Measurements from ENCODE around the gene PABPN1L. TPM values are rescaled to one million over a fixed set of nuclear protein-coding genes. Genes with fewer than 3 reads are reported as not detected.

PABPN1L gene
- total RNA-seq, 4 donors from 2014 or later: not detected

DNA sequence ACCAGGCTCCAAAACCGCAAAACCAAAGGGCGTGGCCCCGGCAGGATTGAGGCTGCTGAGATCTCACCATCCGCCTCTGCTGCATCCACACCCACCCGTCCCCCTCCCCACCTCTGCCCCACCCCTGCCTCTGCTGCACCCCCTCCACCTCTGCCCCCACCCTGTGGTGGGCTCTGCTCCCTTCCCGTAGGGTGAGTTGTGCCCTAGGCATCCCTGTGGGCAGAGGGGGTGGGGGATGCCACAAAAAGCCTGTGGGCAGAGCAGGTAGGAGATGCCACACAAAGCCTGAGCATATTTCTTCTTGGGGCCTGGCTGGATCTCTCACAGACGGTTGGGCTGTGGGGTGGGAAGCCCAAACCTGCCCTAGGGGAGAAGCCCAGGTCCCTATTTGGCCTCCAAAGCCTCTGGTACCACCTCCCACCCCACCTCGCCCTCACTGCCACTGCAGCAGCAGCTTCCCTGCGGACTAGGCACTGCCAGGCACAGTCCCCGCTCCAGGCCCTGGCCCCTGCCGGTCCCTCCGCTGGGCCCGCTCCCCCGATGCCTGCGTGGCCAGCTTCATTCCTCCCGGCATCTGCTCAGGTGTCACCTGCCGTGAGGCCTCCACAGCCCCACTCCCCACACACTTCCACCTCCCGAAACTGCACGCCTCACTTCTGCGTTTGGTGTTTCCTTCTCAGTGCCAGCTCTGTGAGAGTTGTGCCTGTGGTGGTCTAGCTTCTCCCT, 11.3 kb upstream of the PABPN1L start:
- WGBS, 2 donors: 89 to 94% methylated on average over 12 to 14 of the region's 20 CpGs
- Histone ChIP-seq H3K4me3 (no peak overlapping the region), H3K4me1 (peaks cover 17 to 41% (median 17%) of the 10 kb centered on the region in 3 donors), H3K9me3 (no peaks in the 10 kb centered on the region), H3K27me3 (peaks cover 0 to 39% (median 0%) of the 10 kb centered on the region in 4 donors), H3K27ac (no peak overlapping the region), H3K36me3 (peaks cover 0 to 41% (median 5%) of the 10 kb centered on the region in 3 donors)
- TF ChIP-seq, protein P1, sequence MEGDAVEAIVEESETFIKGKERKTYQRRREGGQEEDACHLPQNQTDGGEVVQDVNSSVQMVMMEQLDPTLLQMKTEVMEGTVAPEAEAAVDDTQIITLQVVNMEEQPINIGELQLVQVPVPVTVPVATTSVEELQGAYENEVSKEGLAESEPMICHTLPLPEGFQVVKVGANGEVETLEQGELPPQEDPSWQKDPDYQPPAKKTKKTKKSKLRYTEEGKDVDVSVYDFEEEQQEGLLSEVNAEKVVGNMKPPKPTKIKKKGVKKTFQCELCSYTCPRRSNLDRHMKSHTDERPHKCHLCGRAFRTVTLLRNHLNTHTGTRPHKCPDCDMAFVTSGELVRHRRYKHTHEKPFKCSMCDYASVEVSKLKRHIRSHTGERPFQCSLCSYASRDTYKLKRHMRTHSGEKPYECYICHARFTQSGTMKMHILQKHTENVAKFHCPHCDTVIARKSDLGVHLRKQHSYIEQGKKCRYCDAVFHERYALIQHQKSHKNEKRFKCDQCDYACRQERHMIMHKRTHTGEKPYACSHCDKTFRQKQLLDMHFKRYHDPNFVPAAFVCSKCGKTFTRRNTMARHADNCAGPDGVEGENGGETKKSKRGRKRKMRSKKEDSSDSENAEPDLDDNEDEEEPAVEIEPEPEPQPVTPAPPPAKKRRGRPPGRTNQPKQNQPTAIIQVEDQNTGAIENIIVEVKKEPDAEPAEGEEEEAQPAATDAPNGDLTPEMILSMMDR (IDR thresholded peaks at IDR 0.05): no peak
- no peak for TF ChIP-seq POLR2A (IDR thresholded peaks at IDR 0.05)
- intact Hi-C loops (cut with DNase I): no loop called here
- no peak for DNase-seq

DNA sequence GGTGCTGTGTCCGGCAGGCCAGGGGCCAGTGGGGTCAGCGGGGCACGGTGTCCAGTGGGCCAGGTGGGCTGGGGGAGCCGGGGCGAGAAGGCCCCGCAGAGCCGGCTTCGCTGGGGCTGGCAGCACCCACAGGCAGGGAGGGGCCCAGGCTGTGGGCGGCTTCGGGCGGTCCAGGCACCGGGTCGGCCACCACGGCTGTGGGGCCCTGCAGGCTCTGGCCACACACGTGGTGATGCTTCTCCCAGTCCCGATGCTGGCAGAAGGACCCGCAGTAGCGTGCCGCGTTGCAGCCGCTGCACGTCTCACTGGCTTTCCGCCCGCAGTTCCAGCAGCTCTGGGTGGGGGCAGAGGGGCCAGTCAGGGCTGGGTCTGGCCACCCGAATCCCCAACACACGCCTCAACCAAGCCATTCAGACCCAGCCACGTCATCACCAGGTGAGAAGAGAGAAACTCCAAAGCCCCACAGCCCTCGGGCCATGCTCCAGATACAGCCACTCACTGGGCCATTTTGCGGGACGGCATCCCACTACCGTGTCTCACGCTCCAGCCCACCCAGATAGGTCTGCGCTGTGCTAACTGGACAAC, 10.6 kb upstream of the PABPN1L start:
- DNase-seq: no peak
- intact Hi-C loops (cut with DNase I): no loop called here
- 68 to 79% methylated on average over 13 to 23 of the region's 33 CpGs for WGBS, 2 donors

DNA sequence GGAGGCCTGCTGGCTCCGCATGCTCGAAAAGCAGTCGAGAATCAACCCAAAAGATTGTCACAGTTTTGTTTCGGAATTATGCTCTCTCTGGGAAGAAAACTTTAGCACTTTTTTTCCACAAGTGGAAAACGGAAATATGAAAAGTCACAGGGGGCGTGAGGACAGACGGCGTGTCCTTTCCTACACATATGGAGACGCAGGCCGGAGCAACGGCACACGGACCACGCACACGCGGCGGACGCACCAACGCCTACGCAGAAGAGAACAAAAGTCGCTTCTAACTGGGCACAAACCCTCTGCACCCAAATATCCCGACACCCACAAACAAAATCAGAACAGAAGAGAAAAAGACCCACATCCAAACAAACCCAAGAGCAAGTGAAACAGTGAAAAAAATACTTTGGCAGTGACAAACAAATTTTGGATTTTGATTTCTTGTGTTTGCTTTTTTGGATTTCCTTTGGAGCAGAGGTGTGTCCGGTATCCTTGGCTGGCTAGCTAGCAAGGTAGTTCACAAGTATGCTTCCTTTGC, 9.3 kb upstream of the PABPN1L start:
- Histone ChIP-seq H3K4me3 (no peak overlapping the region), H3K27ac (no peak overlapping the region), H3K36me3 (peaks cover 0 to 32% (median 5%) of the 10 kb centered on the region in 3 donors), H3K4me1 (peaks cover 5 to 29% (median 8%) of the 10 kb centered on the region in 3 donors), H3K27me3 (peaks cover 0 to 45% (median 0%) of the 10 kb centered on the region in 4 donors), H3K9me3 (no peaks in the 10 kb centered on the region)
- intact Hi-C loops (cut with DNase I): no loop called here
- TF ChIP-seq POLR2A (IDR thresholded peaks at IDR 0.05): no peak
- TF ChIP-seq, protein P1 (IDR thresholded peaks at IDR 0.05): no peak
- WGBS, 2 donors: 92% methylated on average over 22 of the region's 22 CpGs
- DNase-seq: no peak

More for the DNA sequence above, 10.6 kb upstream of the PABPN1L start:
- H3K9me3 ChIP-seq: no peaks in the 10 kb centered on the region
- peaks cover 0 to 37% (median 5%) of the 10 kb centered on the region in 3 donors for H3K36me3 ChIP-seq
- H3K4me3 ChIP-seq: no peak overlapping the region
- peaks cover 16 to 34% (median 17%) of the 10 kb centered on the region in 3 donors for H3K4me1 ChIP-seq
- TF ChIP-seq, protein P1 (IDR thresholded peaks at IDR 0.05): no peak
- no peak for TF ChIP-seq POLR2A (IDR thresholded peaks at IDR 0.05)
- H3K27me3 ChIP-seq: peaks cover 0 to 45% (median 0%) of the 10 kb centered on the region in 4 donors
- H3K27ac ChIP-seq: no peak overlapping the region

DNA sequence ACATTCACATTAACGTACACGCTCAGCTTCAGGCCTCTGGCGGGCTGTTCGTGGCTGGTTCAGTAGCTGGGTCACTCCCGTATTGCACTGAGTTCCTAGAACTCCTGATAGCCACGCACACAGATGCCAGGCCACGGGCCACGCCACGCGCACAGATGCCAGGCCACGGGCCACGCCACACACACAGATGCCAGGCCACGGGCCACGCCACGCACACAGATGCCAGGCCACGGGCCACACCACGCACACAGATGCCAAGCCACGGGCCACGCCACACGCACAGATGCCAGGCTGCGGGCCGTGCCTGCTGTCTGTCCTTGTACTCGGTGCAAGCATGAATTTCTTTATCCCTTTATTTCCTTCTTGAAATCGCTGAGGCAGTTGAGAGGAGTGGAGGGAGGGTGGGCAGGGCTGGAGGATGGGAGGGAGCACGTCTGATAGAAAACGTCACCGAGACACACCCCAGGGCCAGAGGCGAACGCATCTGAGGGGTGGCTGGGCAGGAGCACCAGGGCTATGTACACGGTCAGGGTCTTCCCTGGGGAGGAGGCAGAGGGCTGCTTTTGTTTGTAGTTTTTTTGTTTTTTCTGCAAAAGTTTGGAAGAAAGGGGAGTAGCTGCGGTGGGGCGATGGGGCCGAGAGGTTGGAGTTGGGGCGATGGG, 8.6 kb upstream of the PABPN1L start:
- H3K9me3 ChIP-seq: no peaks in the 10 kb centered on the region
- no peak for DNase-seq
- TF ChIP-seq, protein P1 (IDR thresholded peaks at IDR 0.05): no peak
- TF ChIP-seq POLR2A (IDR thresholded peaks at IDR 0.05): no peak
- peaks cover 0 to 32% (median 5%) of the 10 kb centered on the region in 3 donors for H3K36me3 ChIP-seq
- no peak overlapping the region for H3K27ac ChIP-seq
- H3K27me3 ChIP-seq: peaks cover 0 to 46% (median 0%) of the 10 kb centered on the region in 4 donors
- H3K4me1 ChIP-seq: peaks cover 0 to 27% (median 1%) of the 10 kb centered on the region in 3 donors
- 86 to 89% methylated on average over 25 to 28 of the region's 34 CpGs for WGBS, 2 donors
- intact Hi-C loops (cut with DNase I): no loop called here
- no peak overlapping the region for H3K4me3 ChIP-seq
